GM06990 (cell line): ENCODE measurements around the gene SLC25A47.
"Not testable (repeated sequence)": the region's sequence is repeated elsewhere in the genome, so short reads cannot be mapped to it uniquely, and the experiment has no call there.

Experiments used
- DNase-seq: peaks from one replicate; pipeline ENCODE4 v3.0.0-alpha.2; 2011; ENCODE audit not compliant: insufficient read length; ENCODE audit errors: extremely low read depth
- H3K27me3 ChIP-seq: replicated peaks from 2 replicates; pipeline ENCODE4 v1.6.0; 2011; ENCODE audit warnings: low read length; ENCODE audit not compliant: control insufficient read depth, insufficient read depth
- H3K36me3 ChIP-seq: 2 replicates; pipeline ENCODE4 v1.5.1; 2011; ENCODE audit warnings: low read length; ENCODE audit not compliant: control insufficient read depth, insufficient read depth
- H3K4me3 ChIP-seq: replicated peaks from 2 replicates; pipeline ENCODE4 v1.5.1; 2011; ENCODE audit warnings: low read depth, mild to moderate bottlenecking, control low read depth, low read length
- TF ChIP-seq, protein P1 (sequence below): IDR thresholded peaks from 2 replicates; pipeline ENCODE4 v1.5.1; 2011; ENCODE audit warnings: low read length, control low read depth, mild to moderate bottlenecking, inconsistent platforms; ENCODE audit not compliant: insufficient read depth, poor library complexity, severe bottlenecking

Gene SLC25A47

DNA sequence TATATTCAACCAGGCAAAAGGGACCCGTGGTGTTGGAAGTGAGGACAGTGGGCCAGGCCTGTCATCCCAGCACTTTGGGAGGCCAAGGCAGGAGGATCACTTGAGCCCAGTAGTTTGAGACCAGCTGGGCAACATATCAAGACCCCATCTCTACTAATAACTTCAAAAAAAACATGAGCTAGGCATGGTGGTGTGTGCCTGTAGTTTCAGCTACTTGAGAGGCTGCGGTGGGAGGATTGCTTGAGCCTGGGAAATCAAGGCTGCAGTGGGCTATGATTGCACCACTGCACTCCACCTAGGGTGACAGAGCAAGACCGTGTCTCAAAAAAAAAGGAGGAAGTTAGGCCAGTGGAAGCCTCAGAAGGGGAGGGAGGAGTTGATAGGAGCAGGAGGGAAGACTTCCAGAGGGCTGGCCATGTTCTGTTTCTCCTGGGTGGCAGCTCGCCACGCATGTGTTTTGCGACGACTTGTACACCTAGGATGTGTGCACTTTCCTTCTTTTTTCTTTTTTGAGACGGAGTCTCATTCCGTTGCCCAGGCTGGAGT, 27.0 kb upstream of the SLC25A47 start:
- Histone ChIP-seq H3K27me3 (no peaks in the 10 kb centered on the region), H3K4me3 (no peak overlapping the region), H3K36me3 (no peaks in the 10 kb centered on the region; the same call in 1 of the 2 replicates)
- DNase-seq: no peak
- TF ChIP-seq, protein P1, sequence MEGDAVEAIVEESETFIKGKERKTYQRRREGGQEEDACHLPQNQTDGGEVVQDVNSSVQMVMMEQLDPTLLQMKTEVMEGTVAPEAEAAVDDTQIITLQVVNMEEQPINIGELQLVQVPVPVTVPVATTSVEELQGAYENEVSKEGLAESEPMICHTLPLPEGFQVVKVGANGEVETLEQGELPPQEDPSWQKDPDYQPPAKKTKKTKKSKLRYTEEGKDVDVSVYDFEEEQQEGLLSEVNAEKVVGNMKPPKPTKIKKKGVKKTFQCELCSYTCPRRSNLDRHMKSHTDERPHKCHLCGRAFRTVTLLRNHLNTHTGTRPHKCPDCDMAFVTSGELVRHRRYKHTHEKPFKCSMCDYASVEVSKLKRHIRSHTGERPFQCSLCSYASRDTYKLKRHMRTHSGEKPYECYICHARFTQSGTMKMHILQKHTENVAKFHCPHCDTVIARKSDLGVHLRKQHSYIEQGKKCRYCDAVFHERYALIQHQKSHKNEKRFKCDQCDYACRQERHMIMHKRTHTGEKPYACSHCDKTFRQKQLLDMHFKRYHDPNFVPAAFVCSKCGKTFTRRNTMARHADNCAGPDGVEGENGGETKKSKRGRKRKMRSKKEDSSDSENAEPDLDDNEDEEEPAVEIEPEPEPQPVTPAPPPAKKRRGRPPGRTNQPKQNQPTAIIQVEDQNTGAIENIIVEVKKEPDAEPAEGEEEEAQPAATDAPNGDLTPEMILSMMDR: no peak

DNA sequence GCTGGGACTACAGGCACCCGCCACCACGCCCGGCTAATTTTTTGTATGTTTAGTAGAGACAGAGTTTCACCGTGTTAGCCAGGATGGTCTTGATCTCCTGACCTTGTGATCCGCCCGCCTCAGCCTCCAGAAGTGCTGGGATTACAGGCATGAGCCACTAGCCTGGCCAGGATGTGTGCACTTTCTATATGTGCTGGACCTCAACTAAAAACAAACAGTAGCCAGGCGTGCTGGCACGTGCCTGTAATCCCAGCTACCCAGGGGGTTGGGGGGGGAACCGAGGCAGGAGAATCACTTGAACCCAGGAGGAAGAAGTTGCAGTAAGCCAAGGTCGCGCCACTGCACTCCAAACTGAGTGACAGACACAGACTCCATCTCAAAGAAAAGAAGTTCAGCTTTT, 26.4 kb upstream of the SLC25A47 start:
- DNase-seq, H3K36me3 ChIP-seq, H3K27me3 ChIP-seq, H3K4me3 ChIP-seq: not testable (repeated sequence)

DNA sequence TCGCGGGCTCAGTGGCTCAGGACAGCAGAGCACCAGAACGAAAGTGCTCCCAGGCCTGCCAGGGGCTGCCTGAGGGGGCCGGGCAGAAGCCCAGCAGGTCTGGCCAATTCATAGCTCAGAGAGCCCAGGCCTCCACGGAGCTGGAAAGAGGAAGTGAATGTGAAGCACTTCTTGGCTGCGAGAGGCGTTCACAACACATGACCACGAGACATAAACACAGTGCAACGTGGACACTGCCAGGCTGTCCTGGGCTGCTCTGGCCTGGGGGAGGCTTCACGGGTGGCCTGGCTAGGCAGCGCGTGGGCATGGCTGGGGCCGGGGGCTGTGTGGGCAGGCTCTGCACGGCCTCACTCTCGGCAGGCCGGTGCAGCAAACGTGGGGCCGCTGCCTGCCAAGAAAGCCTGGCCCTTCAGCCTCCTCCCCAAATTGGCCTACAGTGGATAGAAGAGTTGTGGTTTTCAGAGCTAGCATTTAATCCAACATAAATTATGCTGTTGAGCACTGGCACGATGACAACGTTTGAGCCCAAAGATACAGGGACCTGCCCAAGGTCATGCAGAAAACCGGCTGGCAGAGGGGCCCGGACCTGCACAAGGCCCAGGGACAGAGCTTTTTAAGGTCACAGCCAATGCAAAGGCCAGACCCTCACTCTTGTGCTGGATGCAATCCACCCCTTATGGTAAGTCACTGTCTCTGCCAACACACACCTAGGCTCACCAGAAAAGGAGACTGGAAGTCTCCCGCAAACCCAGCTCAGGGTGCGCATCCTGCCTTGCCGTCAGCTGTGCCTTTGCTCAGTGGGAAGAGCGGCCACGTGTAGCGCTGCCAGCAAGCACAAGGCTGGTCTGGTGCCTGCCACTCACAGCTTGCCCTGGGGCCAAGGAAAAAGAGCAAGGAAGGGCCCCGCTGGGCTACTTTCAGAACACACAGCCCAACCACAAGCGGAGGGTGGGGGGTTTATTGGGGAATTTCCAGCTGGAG, 25.5 kb upstream of the SLC25A47 start:
- Histone ChIP-seq H3K27me3 (no peaks in the 10 kb centered on the region), H3K4me3 (no peak overlapping the region), H3K36me3 (no peaks in the 10 kb centered on the region)
- TF ChIP-seq, protein P1: no peak
- DNase-seq: peak; percentile 55

DNA sequence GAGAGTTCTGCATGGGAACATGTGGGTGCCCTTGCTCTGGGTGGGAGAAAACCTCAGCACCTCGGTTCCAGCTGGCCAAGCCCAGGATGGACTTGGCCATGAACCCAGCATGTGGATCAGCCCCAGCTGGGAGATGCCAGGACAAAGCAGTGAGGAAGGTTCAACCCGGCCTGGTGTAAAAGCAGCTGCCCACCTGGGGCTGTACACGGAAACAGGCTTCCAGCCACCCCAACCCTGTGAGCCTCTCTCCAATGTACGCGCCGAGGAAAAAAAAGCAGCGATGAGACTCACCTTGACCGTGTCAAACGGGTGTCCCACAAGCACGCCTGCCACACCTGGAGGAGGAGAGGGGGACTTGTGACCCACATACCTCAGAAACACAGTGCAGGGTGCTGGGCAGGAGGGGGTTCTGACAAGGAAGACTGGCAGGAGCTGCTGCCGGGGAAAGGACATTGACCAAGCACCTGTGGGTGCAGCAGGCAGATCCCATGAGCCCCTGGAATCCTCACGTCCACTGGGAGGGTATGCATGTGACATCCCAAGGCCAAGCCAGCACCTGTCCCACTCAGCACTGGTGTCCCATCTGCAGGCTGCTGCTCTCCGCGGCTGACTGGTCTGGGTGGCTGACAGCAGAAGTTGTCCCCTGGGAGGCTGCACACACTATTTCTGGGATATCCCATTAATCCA, 24.4 kb upstream of the SLC25A47 start:
- TF ChIP-seq, protein P1: no peak
- no peak for DNase-seq
- Histone ChIP-seq H3K27me3 (no peaks in the 10 kb centered on the region), H3K4me3 (no peak overlapping the region), H3K36me3 (no peaks in the 10 kb centered on the region)

DNA sequence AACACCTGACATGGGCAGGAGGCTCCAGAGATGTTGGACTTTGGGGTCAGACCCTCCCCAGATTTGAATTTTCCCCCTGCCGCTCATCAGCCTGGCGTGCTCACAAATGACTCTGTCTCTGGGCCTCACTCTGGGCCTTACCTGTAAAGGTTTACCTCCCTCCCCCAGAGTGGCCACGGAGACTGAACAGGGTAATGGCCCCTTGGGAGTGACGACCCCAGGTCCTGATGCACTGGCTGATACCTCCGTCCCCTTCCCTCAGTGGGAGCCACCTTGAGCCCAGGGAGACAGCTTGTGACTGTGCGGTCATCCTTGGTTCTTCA, 23.9 kb upstream of the SLC25A47 start:
- H3K27me3 ChIP-seq: no peaks in the 10 kb centered on the region
- H3K36me3 ChIP-seq: no peaks in the 10 kb centered on the region; the same call in 1 of the 2 replicates
- TF ChIP-seq, protein P1: no peak
- DNase-seq: no peak
- no peak overlapping the region for H3K4me3 ChIP-seq

DNA sequence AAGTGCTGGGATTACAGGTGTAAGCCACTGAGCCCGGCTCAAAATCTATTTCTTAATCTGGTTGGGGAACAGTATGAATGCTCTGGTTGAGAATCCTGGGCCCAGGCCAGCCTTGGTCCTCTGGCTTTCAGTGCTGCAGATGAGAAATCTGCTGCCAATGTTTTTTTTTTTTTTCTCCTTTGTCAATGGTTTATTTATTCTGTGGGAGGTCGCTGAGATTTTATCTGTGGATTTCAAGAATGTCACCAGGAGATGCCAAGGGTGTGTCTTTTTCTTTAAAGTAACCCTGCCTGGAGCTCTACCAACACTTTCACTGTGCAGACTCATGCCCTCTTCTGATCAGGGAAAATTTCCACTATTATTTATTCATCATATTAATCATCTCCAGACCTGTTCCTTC, 20.5 kb upstream of the SLC25A47 start:
- no peak for DNase-seq
- Histone ChIP-seq H3K27me3 (no peaks in the 10 kb centered on the region), H3K4me3 (no peak overlapping the region), H3K36me3 (no peaks in the 10 kb centered on the region; the same call in 1 of the 2 replicates)
- TF ChIP-seq, protein P1: no peak
